HFFc6 (cell line): ENCODE results near the gene ADGRL3. TPM values are rescaled to one million over a fixed set of nuclear protein-coding genes. Genes with fewer than 3 reads are reported as not detected.

Experiments used
- DNase-seq: peaks from one replicate; pipeline ENCODE4 v3.0.0-alpha.2; 2018
- H3K27ac Mint-ChIP-seq: 2 replicates; pipeline ENCODE4 v1.8.0; 2020; ENCODE audit warnings: mild to moderate bottlenecking, mixed read lengths
- H3K27me3 Mint-ChIP-seq: 2 replicates; pipeline ENCODE4 v1.8.0; 2021; ENCODE audit warnings: mild to moderate bottlenecking, moderate library complexity, mixed read lengths; ENCODE audit not compliant: insufficient read depth
- H3K36me3 Mint-ChIP-seq: 2 replicates; pipeline ENCODE4 v1.8.0; 2021; ENCODE audit warnings: low read depth, mixed read lengths
- H3K4me1 Mint-ChIP-seq: 2 replicates; pipeline ENCODE4 v1.8.0; 2020; ENCODE audit warnings: low read depth, mixed read lengths
- H3K4me3 Mint-ChIP-seq: 2 replicates; pipeline ENCODE4 v1.8.0; 2020; ENCODE audit warnings: mild to moderate bottlenecking, moderate library complexity, mixed read lengths
- H3K9me3 Mint-ChIP-seq: 2 replicates; pipeline ENCODE4 v1.8.0; 2020; ENCODE audit warnings: mild to moderate bottlenecking, mixed read lengths
- total RNA-seq, 6 experiments: library from RNA; stranded (reverse); fragmentation: NEBNext Ultra II Directional; extraction: Animal tissue kit (Norgen Biotek cat#: 25700); gene quantifications; 2 replicates in 1 of 6; 3 replicates in 5 of 6; pipeline ENCODE4 v1.2.3, GENCODE V29; 2021
- TF ChIP-seq, protein P1 (sequence below): fragments of 200-600 bp; sonication (generic); IDR thresholded peaks from 2 replicates; pipeline ENCODE4 v1.5.0; 2021; ENCODE audit warnings: antibody characterized with exemption, mild to moderate bottlenecking

The ADGRL3 gene
- total RNA-seq, 6 experiments from 2014 or later: not detected

DNA sequence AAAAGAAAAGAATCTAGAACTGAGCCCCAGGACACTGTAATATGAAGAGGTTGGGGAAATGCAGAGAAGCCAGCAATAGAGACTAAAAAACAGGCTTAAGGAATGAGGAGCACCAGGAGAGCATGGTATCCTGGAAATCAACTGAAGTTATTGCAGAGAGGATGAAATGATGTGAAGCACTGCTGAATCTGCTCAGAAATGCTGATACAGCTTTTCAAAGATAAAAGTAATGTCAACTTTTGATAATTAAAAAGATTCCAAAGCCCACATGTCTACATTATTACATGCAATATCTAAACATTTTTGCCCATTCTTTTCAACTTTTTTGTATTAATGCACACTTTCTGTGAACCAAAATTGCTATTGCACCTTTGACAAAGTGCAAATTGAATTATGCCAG is 718.4 kb downstream of the ADGRL3 start:
- H3K4me1 Mint-ChIP-seq: no peaks in the 10 kb centered on the region
- no peak for DNase-seq
- no peak overlapping the region for H3K27ac Mint-ChIP-seq
- no peaks in the 10 kb centered on the region for H3K36me3 Mint-ChIP-seq
- H3K4me3 Mint-ChIP-seq: no peak overlapping the region
- H3K27me3 Mint-ChIP-seq: peaks cover 2% of the 10 kb centered on the region; the same call in 1 of the 2 replicates
- H3K9me3 Mint-ChIP-seq: peaks cover 17% of the 10 kb centered on the region
- TF ChIP-seq, protein P1, sequence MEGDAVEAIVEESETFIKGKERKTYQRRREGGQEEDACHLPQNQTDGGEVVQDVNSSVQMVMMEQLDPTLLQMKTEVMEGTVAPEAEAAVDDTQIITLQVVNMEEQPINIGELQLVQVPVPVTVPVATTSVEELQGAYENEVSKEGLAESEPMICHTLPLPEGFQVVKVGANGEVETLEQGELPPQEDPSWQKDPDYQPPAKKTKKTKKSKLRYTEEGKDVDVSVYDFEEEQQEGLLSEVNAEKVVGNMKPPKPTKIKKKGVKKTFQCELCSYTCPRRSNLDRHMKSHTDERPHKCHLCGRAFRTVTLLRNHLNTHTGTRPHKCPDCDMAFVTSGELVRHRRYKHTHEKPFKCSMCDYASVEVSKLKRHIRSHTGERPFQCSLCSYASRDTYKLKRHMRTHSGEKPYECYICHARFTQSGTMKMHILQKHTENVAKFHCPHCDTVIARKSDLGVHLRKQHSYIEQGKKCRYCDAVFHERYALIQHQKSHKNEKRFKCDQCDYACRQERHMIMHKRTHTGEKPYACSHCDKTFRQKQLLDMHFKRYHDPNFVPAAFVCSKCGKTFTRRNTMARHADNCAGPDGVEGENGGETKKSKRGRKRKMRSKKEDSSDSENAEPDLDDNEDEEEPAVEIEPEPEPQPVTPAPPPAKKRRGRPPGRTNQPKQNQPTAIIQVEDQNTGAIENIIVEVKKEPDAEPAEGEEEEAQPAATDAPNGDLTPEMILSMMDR: no peak

DNA sequence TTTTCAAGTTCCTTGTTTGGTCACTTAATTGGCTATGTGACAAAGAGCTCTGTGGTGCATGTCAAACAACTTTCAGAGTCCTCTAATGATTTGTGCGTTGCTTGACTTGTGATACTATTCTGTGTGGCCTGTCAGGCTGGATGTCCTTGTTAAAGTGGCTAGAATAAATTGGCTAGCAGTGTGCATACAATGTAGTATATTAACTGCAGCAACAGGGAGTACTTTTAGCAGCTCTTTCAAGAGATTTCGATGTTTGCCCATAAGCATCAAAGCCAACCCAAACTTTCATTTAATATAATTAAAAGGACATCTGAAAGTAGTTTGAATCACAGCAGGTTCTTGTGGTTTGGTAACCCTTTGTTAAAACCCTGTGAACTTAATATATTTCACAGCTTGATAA is 718.9 kb downstream of the ADGRL3 start:
- Mint-ChIP-seq H3K4me3 (no peak overlapping the region), H3K27me3 (peaks cover 2% of the 10 kb centered on the region; the same call in 1 of the 2 replicates), H3K36me3 (no peaks in the 10 kb centered on the region), H3K4me1 (no peaks in the 10 kb centered on the region), H3K27ac (no peak overlapping the region), H3K9me3 (peaks cover 17% of the 10 kb centered on the region)
- TF ChIP-seq, protein P1: no peak
- no peak for DNase-seq

DNA sequence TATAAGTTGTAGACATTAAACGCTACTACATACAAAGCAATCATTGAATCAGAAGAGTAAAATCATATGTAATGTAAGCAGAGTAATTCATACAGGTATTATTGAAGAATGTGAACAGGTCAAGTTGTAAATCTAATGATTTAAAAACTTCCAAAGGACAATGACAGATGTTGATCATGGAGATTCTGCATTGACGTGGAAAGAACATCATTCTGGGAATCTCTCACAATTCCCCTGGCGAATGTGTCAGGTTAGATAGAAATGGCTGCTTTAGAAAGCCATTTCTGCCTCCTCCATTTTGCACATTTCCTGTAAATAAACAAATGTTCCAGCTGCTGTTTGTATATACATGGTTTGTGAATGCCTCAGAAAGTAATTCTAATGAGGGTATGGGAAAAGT is 719.4 kb downstream of the ADGRL3 start:
- H3K27me3 Mint-ChIP-seq: peaks cover 2% of the 10 kb centered on the region; the same call in 1 of the 2 replicates
- TF ChIP-seq, protein P1: no peak
- peaks cover 17% of the 10 kb centered on the region for H3K9me3 Mint-ChIP-seq
- H3K4me1 Mint-ChIP-seq: no peaks in the 10 kb centered on the region
- no peak overlapping the region for H3K27ac Mint-ChIP-seq
- no peaks in the 10 kb centered on the region for H3K36me3 Mint-ChIP-seq
- H3K4me3 Mint-ChIP-seq: no peak overlapping the region
- no peak for DNase-seq

DNA sequence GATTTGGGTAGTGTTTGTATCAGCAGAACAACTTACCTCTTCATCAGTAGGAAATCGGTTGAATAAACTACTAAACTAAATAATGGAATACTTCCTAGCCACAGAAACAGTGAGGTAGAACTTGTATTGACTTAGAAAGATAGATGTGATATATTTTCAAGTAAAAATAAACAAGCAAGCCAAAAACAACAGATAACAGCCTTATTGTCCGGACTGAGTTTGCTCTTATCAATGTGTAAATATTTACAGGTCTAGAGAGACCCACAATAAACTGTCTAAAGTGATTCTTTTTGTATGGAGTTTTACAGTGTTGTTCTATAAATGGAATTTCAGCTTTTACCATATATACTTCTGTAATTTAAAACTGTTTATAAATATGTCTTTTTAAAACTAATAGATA is 721.8 kb downstream of the ADGRL3 start:
- H3K27ac Mint-ChIP-seq: no peak overlapping the region
- no peaks in the 10 kb centered on the region for H3K36me3 Mint-ChIP-seq
- no peak overlapping the region for H3K4me3 Mint-ChIP-seq
- H3K9me3 Mint-ChIP-seq: peaks cover 21% of the 10 kb centered on the region
- peaks cover 2% of the 10 kb centered on the region; the same call in 1 of the 2 replicates for H3K27me3 Mint-ChIP-seq
- TF ChIP-seq, protein P1: no peak
- no peak for DNase-seq
- no peaks in the 10 kb centered on the region for H3K4me1 Mint-ChIP-seq

DNA sequence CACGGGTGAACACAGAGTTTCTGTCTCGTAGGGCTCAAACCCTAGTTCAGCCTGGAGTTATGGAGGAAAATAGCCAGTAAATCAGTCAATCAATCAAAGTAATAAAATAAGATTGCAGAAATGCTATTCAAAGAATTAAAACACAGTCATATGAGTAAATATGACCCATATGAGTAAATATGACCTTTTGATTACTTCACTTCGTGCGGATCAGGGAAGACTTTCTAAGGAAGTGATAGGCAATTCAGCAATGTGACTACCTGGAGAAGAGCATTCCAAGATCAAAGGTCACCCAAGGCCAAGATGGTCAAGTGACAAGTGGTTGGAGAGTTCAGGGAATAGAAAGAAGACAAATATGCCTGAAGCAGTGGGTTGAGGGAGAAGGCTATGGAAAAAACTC is 722.6 kb downstream of the ADGRL3 start:
- Mint-ChIP-seq H3K9me3 (peaks cover 14% of the 10 kb centered on the region), H3K4me1 (no peaks in the 10 kb centered on the region), H3K36me3 (no peaks in the 10 kb centered on the region), H3K27me3 (peaks cover 2% of the 10 kb centered on the region; the same call in 1 of the 2 replicates), H3K27ac (no peak overlapping the region), H3K4me3 (no peak overlapping the region)
- DNase-seq: no peak
- TF ChIP-seq, protein P1: no peak

DNA sequence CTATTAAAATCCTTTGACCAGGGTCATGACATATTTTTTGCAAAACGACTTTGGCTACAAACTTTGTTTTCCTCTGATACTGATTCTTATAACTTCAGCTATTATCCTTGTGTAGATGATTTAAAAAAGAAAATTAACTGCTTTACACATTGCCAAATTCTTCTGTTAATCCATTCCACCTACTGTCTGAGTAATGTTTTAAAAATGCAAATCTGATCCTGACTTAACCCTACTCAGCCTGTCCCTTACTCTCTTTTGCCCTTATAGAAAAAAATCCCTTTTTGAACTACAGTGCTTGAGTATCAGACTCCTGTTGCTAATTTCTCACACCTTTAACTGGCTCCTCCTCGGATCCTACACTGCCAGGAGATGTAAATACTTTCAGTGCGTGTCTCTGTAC is 723.1 kb downstream of the ADGRL3 start:
- Mint-ChIP-seq H3K4me1 (no peaks in the 10 kb centered on the region), H3K36me3 (no peaks in the 10 kb centered on the region), H3K27ac (no peak overlapping the region), H3K9me3 (peaks cover 10% of the 10 kb centered on the region; the same call in 1 of the 2 replicates), H3K27me3 (peaks cover 2% of the 10 kb centered on the region; the same call in 1 of the 2 replicates), H3K4me3 (no peak overlapping the region)
- no peak for DNase-seq
- TF ChIP-seq, protein P1: no peak
